GM19328 (cell line): ENCODE data around the gene GABRB1.

Experiments used
- ATAC-seq: cut with Tn5 transposase; IDR thresholded peaks from one replicate; pipeline ENCODE4 v1.9.1; 2021; ENCODE audit warnings: mild to moderate bottlenecking, moderate library complexity; ENCODE audit not compliant: unreplicated experiment

GABRB1 gene

GRCh38 chr4:47203593-47203992 is 172.2 kb downstream of the GABRB1 start:
- ATAC-seq = no peak

GRCh38 chr4:47207555-47207954 is 176.2 kb downstream of the GABRB1 start:
- ATAC-seq = no peak

GRCh38 chr4:47209833-47210232 is 178.5 kb downstream of the GABRB1 start:
- no peak for ATAC-seq

DNA sequence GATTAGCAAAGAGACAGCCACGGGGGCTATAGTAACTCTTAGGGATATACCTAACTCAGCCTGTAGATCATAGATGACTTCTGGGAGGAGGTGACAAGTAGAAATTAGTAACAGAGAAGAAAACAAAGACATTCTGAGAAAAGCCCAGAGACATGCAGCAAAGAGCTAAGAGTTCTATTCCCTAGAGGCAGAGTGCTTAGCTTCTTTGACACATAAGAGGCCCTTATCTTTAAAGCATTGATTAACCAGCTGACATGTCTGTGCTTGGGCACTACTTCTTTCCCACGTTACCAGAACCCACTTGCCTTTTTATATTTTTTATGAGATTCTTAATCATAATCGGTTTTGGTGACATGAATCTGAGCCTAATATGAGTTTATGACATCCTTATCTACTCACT is 179.5 kb downstream of the GABRB1 start:
- no peak for ATAC-seq

- ATAC-seq = no peak
These were observed 181.7 kb downstream of the GABRB1 start for GRCh38 chr4:47213106-47213505.

- no peak for ATAC-seq
These were observed 182.2 kb downstream of the GABRB1 start for GRCh38 chr4:47213539-47213938.

GRCh38 chr4:47213971-47214370 is 182.6 kb downstream of the GABRB1 start:
- no peak for ATAC-seq

- no peak for ATAC-seq
These were observed 184.4 kb downstream of the GABRB1 start for GRCh38 chr4:47215759-47216158.

- ATAC-seq = no peak
These were observed 185.9 kb downstream of the GABRB1 start for GRCh38 chr4:47217291-47217690.

GRCh38 chr4:47217884-47218283 is 186.5 kb downstream of the GABRB1 start:
- no peak for ATAC-seq

DNA sequence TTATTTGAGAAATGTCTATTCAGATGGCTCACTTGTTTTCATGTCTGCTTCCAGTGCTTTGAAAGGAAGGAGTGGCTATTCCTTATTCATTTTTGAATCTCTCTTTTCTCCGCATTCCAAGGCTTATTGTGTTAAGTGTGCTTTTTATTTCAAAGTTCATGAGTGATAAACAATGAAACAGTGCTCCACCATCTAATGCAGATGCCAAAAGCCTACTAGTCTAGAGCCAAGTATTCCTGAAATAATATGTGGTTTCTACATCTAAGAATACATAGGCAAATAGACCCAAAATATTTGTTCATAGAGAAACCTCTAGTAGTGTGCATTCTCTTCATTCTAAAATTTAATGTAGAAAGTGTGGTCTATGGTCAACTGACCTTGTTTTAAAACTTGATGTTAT is 187.3 kb downstream of the GABRB1 start:
- ATAC-seq = no peak

DNA sequence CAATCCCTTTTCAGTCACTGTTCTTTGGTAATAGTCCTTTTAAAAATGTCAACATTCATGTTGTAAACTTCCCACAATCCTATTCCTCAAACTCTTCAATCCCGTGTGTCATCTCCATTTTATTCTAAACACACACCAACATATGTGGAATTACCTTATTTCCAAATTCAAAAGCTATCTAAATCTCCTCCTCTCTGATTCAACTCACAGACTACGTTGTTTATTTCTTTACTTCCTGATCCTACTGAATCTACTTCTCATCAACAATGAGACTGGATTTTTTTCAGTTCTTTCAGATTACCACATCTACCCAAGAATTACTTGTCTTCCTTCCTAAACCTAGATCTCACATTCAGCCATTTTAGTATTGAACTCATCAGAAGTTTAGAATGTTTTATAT is 188.2 kb downstream of the GABRB1 start:
- no peak for ATAC-seq

DNA sequence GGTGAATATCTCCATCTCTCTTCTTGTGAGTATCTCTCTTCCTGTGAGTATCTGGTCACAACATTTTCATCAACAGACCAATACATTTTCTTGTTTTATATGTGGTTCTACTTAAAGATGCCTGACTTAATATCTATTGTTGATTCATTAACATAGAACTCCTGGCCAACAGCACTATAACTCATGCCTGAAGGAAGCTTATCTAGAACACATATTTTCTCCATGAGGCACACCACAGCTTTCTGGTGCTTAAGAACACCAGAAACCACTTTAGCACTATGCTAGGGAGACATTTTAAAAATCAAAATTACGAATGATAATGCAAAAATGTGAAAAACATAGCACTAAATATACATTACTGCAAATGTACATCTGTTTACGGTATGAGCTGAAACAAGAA is 190.4 kb downstream of the GABRB1 start:
- no peak for ATAC-seq

- ATAC-seq = no peak
These were observed 190.9 kb downstream of the GABRB1 start for GRCh38 chr4:47222276-47222675.

DNA sequence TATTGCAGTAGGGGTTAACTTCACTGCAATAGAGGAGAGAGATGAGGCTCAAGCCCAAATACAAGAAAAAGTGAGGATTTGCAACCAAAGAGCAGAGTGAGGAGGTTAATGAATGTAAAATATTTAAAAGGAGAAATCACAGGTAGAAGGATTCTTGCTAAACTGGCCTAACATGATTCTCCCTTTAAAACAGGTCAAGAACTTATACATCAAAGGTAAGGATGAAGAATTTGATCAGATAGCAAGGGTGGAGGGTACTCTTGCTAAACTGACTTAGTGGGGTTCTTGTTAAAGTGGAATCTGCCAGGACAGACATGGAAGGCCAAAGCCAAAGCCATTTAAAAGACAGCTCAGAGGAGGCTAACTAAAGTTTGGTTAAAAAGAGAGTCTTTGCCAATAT is 193.0 kb downstream of the GABRB1 start:
- no peak for ATAC-seq

DNA sequence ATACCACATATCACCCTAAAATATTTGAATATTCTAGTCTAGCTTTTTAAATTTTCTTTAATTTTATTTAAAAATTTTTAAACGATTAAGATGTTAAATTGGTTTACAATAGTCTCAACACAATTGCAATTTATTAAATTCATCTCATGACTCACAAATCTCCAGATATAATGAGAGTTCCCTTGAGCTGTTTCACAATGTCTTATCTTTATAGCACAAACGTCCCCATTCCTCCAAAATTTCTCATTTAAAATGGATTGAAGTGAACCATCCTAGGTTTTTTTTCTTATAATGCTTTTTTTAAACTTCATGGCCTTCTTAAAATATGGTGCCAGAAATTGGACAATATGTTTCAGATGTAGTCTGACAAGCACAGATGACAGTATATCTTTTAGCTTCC is 204.4 kb downstream of the GABRB1 start:
- ATAC-seq = no peak

DNA sequence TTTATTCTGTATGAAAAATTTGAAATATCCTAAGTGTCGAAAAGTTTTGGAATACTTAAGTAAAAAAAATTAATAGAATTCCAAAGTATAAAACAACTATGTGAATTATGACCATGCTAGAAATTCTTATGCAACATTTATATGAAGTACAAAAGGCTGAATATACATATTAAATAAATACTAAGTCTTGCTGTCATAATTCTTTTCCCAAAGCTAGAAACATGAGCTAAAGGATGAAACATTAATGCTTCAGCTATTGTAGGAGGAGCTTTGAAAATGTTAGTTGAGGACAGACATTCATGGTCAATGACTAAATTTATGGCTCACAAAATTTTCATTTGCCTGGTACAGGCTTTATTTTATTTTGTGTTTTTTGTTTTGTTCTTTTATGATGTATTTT is 207.3 kb downstream of the GABRB1 start:
- ATAC-seq = no peak

GRCh38 chr4:47239649-47240048 is 208.3 kb downstream of the GABRB1 start:
- ATAC-seq = no peak

DNA sequence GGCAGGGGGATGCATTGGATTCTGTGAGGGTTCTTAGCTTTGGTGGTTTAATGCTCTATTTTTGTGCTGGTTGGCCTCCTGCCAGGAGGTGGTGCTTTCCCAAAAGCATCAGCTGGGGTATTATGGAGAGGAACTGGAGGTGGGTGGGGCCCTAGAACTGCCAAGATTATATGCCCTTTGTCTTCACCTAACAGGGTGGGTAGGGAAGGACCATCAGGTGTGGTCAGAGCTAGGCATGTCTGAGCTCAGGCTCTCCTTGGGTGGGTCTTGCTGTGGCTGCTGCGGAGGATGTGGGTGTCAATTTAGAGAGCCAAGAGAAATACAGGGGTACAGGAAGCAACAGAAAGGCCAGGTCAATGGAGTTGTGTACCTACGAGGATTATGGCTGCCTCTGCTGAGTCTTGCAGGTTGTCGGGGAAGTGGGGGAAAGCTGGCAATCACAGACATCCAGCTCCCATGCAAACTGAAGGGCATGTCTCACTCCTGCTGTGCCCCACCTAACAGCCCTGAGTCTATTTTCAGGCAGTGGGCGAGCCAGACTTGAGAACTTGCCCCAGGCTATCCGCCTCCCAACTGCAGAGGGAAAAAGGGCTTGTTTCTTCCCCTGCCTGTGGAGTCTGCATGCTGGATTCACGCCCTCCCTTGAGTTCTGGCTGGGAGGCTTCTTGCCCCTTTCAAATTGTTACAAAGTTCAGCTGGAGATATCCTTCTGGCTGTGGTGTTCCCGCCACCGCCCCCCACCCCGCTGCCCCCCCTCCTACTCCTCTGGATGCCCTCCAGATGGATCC is 220.2 kb downstream of the GABRB1 start:
- ATAC-seq = no peak

GRCh38 chr4:47263721-47264120 is 232.4 kb downstream of the GABRB1 start:
- ATAC-seq = no peak

DNA sequence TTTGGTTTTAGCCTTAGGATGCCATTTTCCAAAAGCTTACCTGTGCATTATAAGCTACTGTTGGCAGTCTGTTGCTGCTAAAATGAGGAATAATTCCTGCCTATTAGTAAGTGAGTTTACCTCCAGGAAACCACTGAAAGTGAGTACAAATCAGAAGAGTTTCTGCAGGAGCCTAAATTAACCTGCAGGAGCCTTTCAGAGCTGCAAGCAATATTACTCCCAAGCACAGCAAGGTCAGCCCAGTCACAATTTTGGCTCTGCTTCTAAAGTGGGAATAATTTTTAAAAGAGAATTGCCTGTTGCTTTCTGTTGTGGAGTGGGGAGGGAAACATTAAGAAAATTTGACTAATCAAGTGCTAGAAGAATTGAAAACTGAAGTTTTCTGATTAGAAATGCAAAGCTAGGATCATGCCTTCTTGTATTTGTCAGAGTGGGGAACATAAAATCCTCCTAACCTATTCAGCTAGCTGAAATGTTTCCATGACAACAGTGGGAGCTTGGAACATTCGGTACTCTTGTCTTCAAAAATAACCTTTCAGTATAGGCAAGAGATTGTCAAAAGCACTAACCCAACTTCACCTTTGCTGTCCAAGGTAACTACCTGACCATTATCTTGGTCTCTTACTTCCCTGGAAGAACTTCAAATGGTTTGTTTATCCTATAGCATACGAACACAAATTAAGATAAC is 239.0 kb downstream of the GABRB1 start:
- ATAC-seq = no peak

DNA sequence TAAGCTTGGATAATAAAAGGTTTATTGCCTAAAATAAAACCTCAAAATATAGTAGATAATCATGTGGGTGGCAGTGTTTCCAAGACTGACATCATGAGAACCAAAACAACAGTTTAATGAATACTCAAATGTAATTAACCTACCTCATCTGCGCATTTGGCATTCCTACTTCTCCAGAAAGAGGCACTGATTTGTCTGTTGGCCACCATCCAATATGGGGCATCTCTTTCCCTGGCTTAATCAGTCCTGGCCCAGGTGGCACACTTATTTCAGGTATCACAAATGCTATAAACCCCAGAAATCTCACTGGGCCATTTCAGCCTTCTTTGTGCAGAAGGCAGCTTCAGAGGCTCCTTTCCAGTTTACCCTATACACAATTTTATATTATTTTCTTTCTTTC is 239.9 kb downstream of the GABRB1 start:
- ATAC-seq = no peak

GRCh38 chr4:47274901-47275300 is 243.5 kb downstream of the GABRB1 start:
- ATAC-seq = no peak
